NB4 (cell line): ENCODE results near the gene IL22RA1.

ENCODE experiments used
- DNase-seq: peaks from one replicate; pipeline ENCODE4 v3.0.0; 2010; ENCODE audit warnings: low read depth
- H3K4me3 ChIP-seq: one replicate; pipeline ENCODE4 v1.5.1; 2011; ENCODE audit warnings: mild to moderate bottlenecking, low read depth, low read length, moderate library complexity
- CTCF ChIP-seq: IDR thresholded peaks from one replicate; pipeline ENCODE4 v1.5.1; 2012; ENCODE audit warnings: low read depth, low read length
- MAX ChIP-seq: IDR thresholded peaks from 2 replicates; pipeline ENCODE4 v1.6.1; 2011; ENCODE audit warnings: low read depth, low read length
- MYC ChIP-seq: IDR thresholded peaks from 2 replicates; pipeline ENCODE4 v1.6.1; 2011; ENCODE audit warnings: low read depth, low read length
- POLR2A ChIP-seq: IDR thresholded peaks from 2 replicates; pipeline ENCODE4 v1.6.1; 2011; ENCODE audit warnings: mild to moderate bottlenecking; ENCODE audit not compliant: insufficient read length; ENCODE audit errors: extremely low read depth

IL22RA1 gene

GRCh38 chr1:24110642-24111261, 32.2 kb downstream of the IL22RA1 start:
- TF ChIP-seq MYC, result no peak
- TF ChIP-seq CTCF, result no peak
- DNase-seq, result no peak
- H3K4me3 ChIP-seq, result no peak overlapping the region

GRCh38 chr1:24109686-24110475, 33.1 kb downstream of the IL22RA1 start:
- TF ChIP-seq MAX (no peak), POLR2A (no peak)
- H3K4me3 ChIP-seq, result no peak overlapping the region
- no peak for DNase-seq

GRCh38 chr1:24109166-24109483, 33.8 kb downstream of the IL22RA1 start:
- DNase-seq, result no peak
- TF ChIP-seq MAX (no peak), CTCF (no peak), MYC (no peak), POLR2A (no peak)
- no peak overlapping the region for H3K4me3 ChIP-seq

GRCh38 chr1:24108334-24109165, 34.4 kb downstream of the IL22RA1 start:
- TF ChIP-seq MAX (no peak), MYC (no peak), CTCF (no peak), POLR2A (no peak)
- DNase-seq, result no peak
- no peak overlapping the region for H3K4me3 ChIP-seq

GRCh38 chr1:24107462-24108138, 35.3 kb downstream of the IL22RA1 start:
- H3K4me3 ChIP-seq, result no peak overlapping the region
- no peak for TF ChIP-seq CTCF
- TF ChIP-seq MAX, result no peak
- TF ChIP-seq POLR2A, result no peak
- TF ChIP-seq MYC, result no peak
- no peak for DNase-seq
